BLaER1 treated with 17β-estradiol and CSF1 and Interleukin-3, amounts not matched to agents 10 nM and 100 nM (cell line): Measurements from ENCODE around the gene NDUFS8.
A peak's percentile ranks its signal among the peaks of the same experiment; 100 is the strongest.

ENCODE experiments used
- H3K27ac ChIP-seq, 11 experiments: shearing (Covaris generic); formaldehyde crosslinking; 2 replicates each; pipeline ENCODE4 v1.8.1; 2022
- H3K27me3 ChIP-seq, 11 experiments: shearing (Covaris generic); formaldehyde crosslinking; 2 replicates each; pipeline ENCODE4 v1.8.1; 2022
- H3K36me3 ChIP-seq, 11 experiments: shearing (Covaris generic); formaldehyde crosslinking; 2 replicates each; pipeline ENCODE4 v1.8.1; 2022
- H3K4me1 ChIP-seq, 10 experiments: shearing (Covaris generic); formaldehyde crosslinking; 2 replicates each; pipeline ENCODE4 v1.8.1; 2022
- H3K4me2 ChIP-seq, 11 experiments: shearing (Covaris generic); formaldehyde crosslinking; 2 replicates each; pipeline ENCODE4 v1.8.1; 2022
- H3K4me3 ChIP-seq, 10 experiments: shearing (Covaris generic); formaldehyde crosslinking; 2 replicates each; pipeline ENCODE4 v1.8.1; 2022
- H3K9ac ChIP-seq, 11 experiments: shearing (Covaris generic); formaldehyde crosslinking; 2 replicates each; pipeline ENCODE4 v1.8.1; 2022
- H3K9me3 ChIP-seq, 11 experiments: shearing (Covaris generic); formaldehyde crosslinking; replicated peaks in 1 of 11; 2 replicates each; pipeline ENCODE4 v1.8.1; 2022
- H4K20me1 ChIP-seq, 11 experiments: shearing (Covaris generic); formaldehyde crosslinking; 2 replicates each; pipeline ENCODE4 v1.8.1; 2022
- Cebpa-rat ChIP-seq, 11 experiments: shearing (Covaris generic); IDR thresholded peaks; 2 replicates each; pipeline ENCODE4 v1.8.1; 2022

NDUFS8 gene

DNA sequence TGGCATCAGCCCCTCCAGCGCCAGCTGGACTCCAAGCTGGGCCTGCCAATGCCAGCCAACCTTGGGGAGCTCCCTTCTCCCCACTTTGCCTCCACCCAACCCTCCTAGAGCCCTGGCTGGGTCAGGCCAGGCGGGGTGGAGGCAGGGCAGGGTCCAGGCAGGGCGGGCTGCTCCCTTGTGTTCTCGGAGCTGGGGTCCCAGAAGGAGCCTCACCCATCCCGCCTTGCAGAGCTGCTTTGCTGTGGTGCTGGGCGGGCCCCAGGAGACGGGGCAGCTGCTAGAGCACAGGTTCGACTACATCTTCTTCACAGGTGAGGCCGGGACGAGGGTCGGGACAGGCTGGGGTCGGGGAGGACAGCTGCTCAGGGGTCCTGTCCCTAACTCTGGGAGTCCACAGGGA, 11.0 kb upstream of the NDUFS8 start:
- Histone ChIP-seq H4K20me1 (peaks cover 0 to 64% (median 16%) of the 10 kb centered on the region in 11 experiments; a peak in 12 of 22 replicates), H3K4me1 (peaks cover 46 to 67% (median 57%) of the 10 kb centered on the region in 10 experiments), H3K36me3 (peaks cover 3 to 70% (median 33%) of the 10 kb centered on the region in 11 experiments; a peak in 17 of 22 replicates), H3K4me3 (no peak overlapping the region), H3K27me3 (no peaks in the 10 kb centered on the region), H3K27ac (0 out of 22 replicates have a peak overlapping the region, but pooled peaks of 1 of the 11 experiments have one; percentile 29), H3K9me3 (peaks cover 0 to 5% (median 0%) of the 10 kb centered on the region in 11 experiments; a peak in 4 of 22 replicates), H3K4me2 (peak overlapping the region in 1 of 11 experiments; percentile 11; a peak in 1 of 22 replicates), H3K9ac (peak overlapping the region in 5 of 11 experiments; percentile 0 to 51 (median 19); a peak in 5 of 22 replicates)
- TF ChIP-seq Cebpa-rat (IDR thresholded peaks at IDR 0.05) = no peak

- no peaks in the 10 kb centered on the region for H3K27me3 ChIP-seq
- H3K27ac ChIP-seq = peak overlapping the region in 5 of 11 experiments; percentile 1 to 29 (median 21); a peak in 6 of 22 replicates
- TF ChIP-seq Cebpa-rat (IDR thresholded peaks at IDR 0.05) = no peak
- peaks cover 0 to 7% (median 0%) of the 10 kb centered on the region in 11 experiments; a peak in 4 of 22 replicates for H3K9me3 ChIP-seq
- peak overlapping the region in 8 of 11 experiments; percentile 3 to 54 (median 36); a peak in 11 of 22 replicates for H3K9ac ChIP-seq
- no peak overlapping the region for H3K4me3 ChIP-seq
- peaks cover 0 to 57% (median 10%) of the 10 kb centered on the region in 11 experiments; a peak in 11 of 22 replicates for H4K20me1 ChIP-seq
- peaks cover 44 to 66% (median 55%) of the 10 kb centered on the region in 10 experiments for H3K4me1 ChIP-seq
- H3K4me2 ChIP-seq = peak overlapping the region; percentile 11 to 83 (median 60); a peak in 20 of 22 replicates
- peaks cover 6 to 74% (median 42%) of the 10 kb centered on the region in 11 experiments; a peak in 17 of 22 replicates for H3K36me3 ChIP-seq
Observed at GRCh38 chr11:68020575-68020974, 9.9 kb upstream of the NDUFS8 start.

DNA sequence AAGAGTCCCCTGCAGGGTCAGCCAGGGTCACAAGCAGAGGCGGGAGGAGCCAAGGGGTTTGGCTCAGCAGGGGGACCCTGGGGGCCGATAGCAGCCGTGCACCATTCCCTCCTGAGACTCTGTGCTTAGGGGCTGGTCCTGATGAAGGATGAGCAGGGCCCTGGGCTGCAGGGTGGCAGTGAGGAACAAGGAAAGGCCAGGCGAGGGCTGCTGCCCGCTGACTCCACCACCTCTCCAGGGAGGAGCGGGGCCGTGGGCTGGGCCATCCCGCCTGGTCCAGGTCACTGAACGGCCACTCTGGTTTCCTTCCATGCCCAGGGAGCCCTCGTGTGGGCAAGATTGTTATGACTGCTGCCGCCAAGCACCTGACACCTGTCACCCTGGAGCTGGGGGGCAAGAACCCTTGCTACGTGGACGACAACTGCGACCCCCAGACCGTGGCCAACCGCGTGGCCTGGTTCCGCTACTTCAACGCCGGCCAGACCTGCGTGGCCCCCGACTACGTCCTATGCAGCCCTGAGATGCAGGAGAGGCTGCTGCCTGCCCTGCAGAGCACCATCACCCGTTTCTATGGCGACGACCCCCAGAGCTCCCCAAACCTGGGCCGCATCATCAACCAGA, 9.2 kb upstream of the NDUFS8 start:
- peaks cover 0 to 7% (median 0%) of the 10 kb centered on the region in 11 experiments; a peak in 4 of 22 replicates for H3K9me3 ChIP-seq
- H3K27me3 ChIP-seq = no peaks in the 10 kb centered on the region
- no peak overlapping the region for H3K4me3 ChIP-seq
- H3K9ac ChIP-seq = peak overlapping the region in 8 of 11 experiments; percentile 3 to 54 (median 36); a peak in 8 of 22 replicates
- H4K20me1 ChIP-seq = peaks cover 0 to 51% (median 7%) of the 10 kb centered on the region in 11 experiments; a peak in 11 of 22 replicates
- peak overlapping the region; percentile 11 to 83 (median 60); a peak in 18 of 22 replicates for H3K4me2 ChIP-seq
- H3K4me1 ChIP-seq = peaks cover 38 to 62% (median 53%) of the 10 kb centered on the region in 10 experiments
- peaks cover 6 to 76% (median 43%) of the 10 kb centered on the region in 11 experiments; a peak in 17 of 22 replicates for H3K36me3 ChIP-seq
- peak overlapping the region in 4 of 11 experiments; percentile 1 to 29 (median 13); a peak in 1 of 22 replicates for H3K27ac ChIP-seq
- no peak for TF ChIP-seq Cebpa-rat (IDR thresholded peaks at IDR 0.05)

DNA sequence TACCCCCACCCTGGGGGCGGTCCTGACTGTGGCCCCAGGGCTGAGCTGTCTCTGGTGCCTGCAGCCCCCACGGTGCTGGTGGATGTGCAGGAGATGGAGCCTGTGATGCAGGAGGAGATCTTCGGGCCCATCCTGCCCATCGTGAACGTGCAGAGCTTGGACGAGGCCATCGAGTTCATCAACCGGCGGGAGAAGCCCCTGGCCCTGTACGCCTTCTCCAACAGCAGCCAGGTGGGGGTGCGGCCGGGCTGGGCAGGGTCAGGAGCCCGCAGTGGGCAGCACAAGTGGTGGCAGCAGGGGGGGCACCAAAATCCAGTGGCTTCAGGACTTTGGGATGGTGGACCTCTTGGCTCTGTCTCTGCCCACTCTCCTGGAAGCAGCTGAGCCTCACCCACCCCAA, 8.0 kb upstream of the NDUFS8 start:
- Histone ChIP-seq H3K4me3 (no peak overlapping the region), H3K27me3 (no peaks in the 10 kb centered on the region), H3K4me1 (peaks cover 26 to 52% (median 43%) of the 10 kb centered on the region in 10 experiments), H3K4me2 (no peak overlapping the region), H3K9me3 (peaks cover 0 to 7% (median 0%) of the 10 kb centered on the region in 11 experiments; a peak in 4 of 22 replicates), H3K9ac (no peak overlapping the region), H4K20me1 (peaks cover 0 to 38% (median 0%) of the 10 kb centered on the region in 11 experiments; a peak in 9 of 22 replicates), H3K36me3 (peaks cover 6 to 85% (median 50%) of the 10 kb centered on the region in 11 experiments; a peak in 17 of 22 replicates), H3K27ac (no peak overlapping the region)
- TF ChIP-seq Cebpa-rat (IDR thresholded peaks at IDR 0.05) = no peak

DNA sequence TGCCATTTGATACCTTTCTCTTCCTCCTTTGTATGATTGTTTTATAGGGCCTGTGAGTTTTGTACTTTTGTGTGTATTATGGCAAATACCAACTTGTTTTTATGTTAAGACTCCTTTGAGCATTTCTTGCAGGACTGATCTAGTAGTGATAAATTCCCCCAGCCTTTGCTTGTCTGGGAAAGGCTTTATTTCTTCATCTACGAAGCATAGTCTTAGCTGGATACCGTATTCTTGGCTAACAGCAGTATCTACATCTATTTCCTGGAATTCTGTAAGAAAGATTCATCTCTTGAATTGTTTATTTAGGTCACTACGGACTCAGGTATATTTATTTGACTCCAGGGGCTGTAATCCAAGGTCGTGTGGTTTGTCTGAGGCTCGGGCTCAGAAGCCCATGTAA, 6.0 kb upstream of the NDUFS8 start:
- H4K20me1 ChIP-seq = peaks cover 0 to 22% (median 0%) of the 10 kb centered on the region in 11 experiments; a peak in 7 of 22 replicates
- H3K9me3 ChIP-seq = peaks cover 0 to 7% (median 0%) of the 10 kb centered on the region in 11 experiments; a peak in 4 of 22 replicates
- no peak overlapping the region for H3K27ac ChIP-seq
- no peak overlapping the region for H3K4me3 ChIP-seq
- H3K4me1 ChIP-seq = peaks cover 39 to 57% (median 49%) of the 10 kb centered on the region in 10 experiments
- H3K4me2 ChIP-seq = peak overlapping the region in 3 of 11 experiments; percentile 23 to 53 (median 44); a peak in 3 of 22 replicates
- no peak for TF ChIP-seq Cebpa-rat (IDR thresholded peaks at IDR 0.05)
- H3K27me3 ChIP-seq = no peaks in the 10 kb centered on the region
- H3K9ac ChIP-seq = no peak overlapping the region
- H3K36me3 ChIP-seq = peaks cover 6 to 81% (median 57%) of the 10 kb centered on the region in 11 experiments; a peak in 17 of 22 replicates

DNA sequence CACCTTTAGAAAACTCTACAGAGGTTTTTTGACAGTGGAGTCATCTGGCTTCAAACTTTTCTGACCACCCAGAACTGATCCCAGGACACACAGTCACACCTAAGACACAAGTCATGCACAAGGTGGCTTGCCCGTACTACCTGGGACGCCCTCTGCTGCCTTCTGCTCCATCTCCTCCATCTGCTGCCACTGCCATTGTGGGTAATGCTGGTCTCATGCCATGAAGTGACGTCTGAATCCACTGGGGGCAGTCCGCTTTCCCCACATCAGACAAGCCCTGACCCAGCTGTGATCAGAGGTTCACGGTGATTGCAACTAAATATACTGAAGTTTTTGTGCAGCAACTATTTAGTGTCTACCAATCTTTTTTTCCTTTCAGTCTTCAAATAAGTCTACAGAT, 5.4 kb upstream of the NDUFS8 start:
- Histone ChIP-seq H3K27me3 (no peaks in the 10 kb centered on the region), H3K4me2 (peak overlapping the region in 6 of 11 experiments; percentile 0 to 53 (median 34); a peak in 9 of 22 replicates), H4K20me1 (peaks cover 0 to 17% (median 0%) of the 10 kb centered on the region in 11 experiments; a peak in 7 of 22 replicates), H3K9ac (no peak overlapping the region), H3K27ac (no peak overlapping the region; a peak in 1 of 22 replicates), H3K4me1 (peaks cover 41 to 57% (median 53%) of the 10 kb centered on the region in 10 experiments), H3K4me3 (no peak overlapping the region), H3K36me3 (peaks cover 6 to 75% (median 57%) of the 10 kb centered on the region in 11 experiments; a peak in 17 of 22 replicates), H3K9me3 (peaks cover 0 to 7% (median 0%) of the 10 kb centered on the region in 11 experiments; a peak in 4 of 22 replicates)
- no peak for TF ChIP-seq Cebpa-rat (IDR thresholded peaks at IDR 0.05)

- Histone ChIP-seq H3K27me3 (no peaks in the 10 kb centered on the region), H3K4me3 (no peak overlapping the region), H3K9ac (peak overlapping the region in 1 of 11 experiments; percentile 18; a peak in 3 of 22 replicates), H3K4me2 (no peak overlapping the region), H3K9me3 (peaks cover 0 to 7% (median 0%) of the 10 kb centered on the region in 11 experiments; a peak in 4 of 22 replicates), H3K4me1 (peaks cover 33 to 48% (median 45%) of the 10 kb centered on the region in 10 experiments), H3K27ac (no peak overlapping the region), H3K36me3 (peaks cover 6 to 69% (median 54%) of the 10 kb centered on the region in 11 experiments; a peak in 17 of 22 replicates), H4K20me1 (peaks cover 0 to 8% (median 0%) of the 10 kb centered on the region in 11 experiments; a peak in 5 of 22 replicates)
- no peak for TF ChIP-seq Cebpa-rat (IDR thresholded peaks at IDR 0.05)
Observed at GRCh38 chr11:68026391-68027105, 3.9 kb upstream of the NDUFS8 start.

- Histone ChIP-seq H3K9me3 (peaks cover 0 to 7% (median 0%) of the 10 kb centered on the region in 11 experiments; a peak in 4 of 22 replicates), H3K27me3 (no peaks in the 10 kb centered on the region), H3K27ac (0 out of 22 replicates have a peak overlapping the region, but pooled peaks of 1 of the 11 experiments have one; percentile 22), H4K20me1 (peaks cover 0 to 5% (median 0%) of the 10 kb centered on the region in 11 experiments; a peak in 1 of 22 replicates), H3K9ac (peak overlapping the region in 4 of 11 experiments; percentile 11 to 21 (median 16); a peak in 2 of 22 replicates), H3K4me3 (no peak overlapping the region), H3K4me1 (peaks cover 44 to 58% (median 51%) of the 10 kb centered on the region in 10 experiments), H3K4me2 (peak overlapping the region in 3 of 11 experiments; percentile 12 to 24 (median 17); a peak in 3 of 22 replicates), H3K36me3 (peaks cover 7 to 62% (median 52%) of the 10 kb centered on the region in 11 experiments)
- no peak for TF ChIP-seq Cebpa-rat (IDR thresholded peaks at IDR 0.05)
Observed at GRCh38 chr11:68027667-68028066, 2.8 kb upstream of the NDUFS8 start.
